ENCODE results near the gene AATF. TPM values are rescaled to one million over a fixed set of nuclear protein-coding genes. Genes with fewer than 3 reads are reported as not detected.
A peak's percentile ranks its signal among the peaks of the same experiment; 100 is the strongest.

The AATF gene
- total RNA-seq, 1 experiment from 2014 or later, result 186 TPM

DNA sequence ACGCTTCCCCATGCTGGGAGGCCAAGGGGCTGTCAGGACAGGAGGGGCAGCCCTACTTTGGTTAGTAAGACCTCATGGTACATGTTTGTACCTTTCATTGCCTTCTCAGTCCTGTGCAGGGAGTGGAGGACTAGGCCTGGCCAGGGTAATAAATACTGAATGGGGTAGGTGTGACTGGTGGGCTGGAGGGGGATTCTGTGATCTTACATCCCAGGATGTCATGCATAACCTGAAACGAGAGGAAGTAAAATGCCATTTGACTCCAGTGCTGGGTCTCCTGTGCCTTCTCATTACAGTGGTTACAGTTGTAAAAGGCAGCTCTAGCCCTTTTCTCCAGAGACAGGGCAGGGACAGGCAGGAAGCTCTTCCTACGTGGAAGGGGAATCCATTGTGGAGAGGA is 138.2 kb downstream of the AATF start:
- peak overlapping the region; percentile 34 for H3K27ac Mint-ChIP-seq (ENCODE audit: unreplicated experiment)
- H3K36me3 Mint-ChIP-seq (ENCODE audit: insufficient read depth, unreplicated experiment), result peaks cover 71% of the 10 kb centered on the region
- TF ChIP-seq, protein P1, sequence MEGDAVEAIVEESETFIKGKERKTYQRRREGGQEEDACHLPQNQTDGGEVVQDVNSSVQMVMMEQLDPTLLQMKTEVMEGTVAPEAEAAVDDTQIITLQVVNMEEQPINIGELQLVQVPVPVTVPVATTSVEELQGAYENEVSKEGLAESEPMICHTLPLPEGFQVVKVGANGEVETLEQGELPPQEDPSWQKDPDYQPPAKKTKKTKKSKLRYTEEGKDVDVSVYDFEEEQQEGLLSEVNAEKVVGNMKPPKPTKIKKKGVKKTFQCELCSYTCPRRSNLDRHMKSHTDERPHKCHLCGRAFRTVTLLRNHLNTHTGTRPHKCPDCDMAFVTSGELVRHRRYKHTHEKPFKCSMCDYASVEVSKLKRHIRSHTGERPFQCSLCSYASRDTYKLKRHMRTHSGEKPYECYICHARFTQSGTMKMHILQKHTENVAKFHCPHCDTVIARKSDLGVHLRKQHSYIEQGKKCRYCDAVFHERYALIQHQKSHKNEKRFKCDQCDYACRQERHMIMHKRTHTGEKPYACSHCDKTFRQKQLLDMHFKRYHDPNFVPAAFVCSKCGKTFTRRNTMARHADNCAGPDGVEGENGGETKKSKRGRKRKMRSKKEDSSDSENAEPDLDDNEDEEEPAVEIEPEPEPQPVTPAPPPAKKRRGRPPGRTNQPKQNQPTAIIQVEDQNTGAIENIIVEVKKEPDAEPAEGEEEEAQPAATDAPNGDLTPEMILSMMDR (IDR thresholded peaks at IDR 0.05; ENCODE audit: unreplicated experiment), result no peak
- no peaks in the 10 kb centered on the region for H3K9me3 Mint-ChIP-seq (ENCODE audit: low read depth, unreplicated experiment)
- peaks cover 31% of the 10 kb centered on the region for H3K4me1 Mint-ChIP-seq (ENCODE audit: low read depth, unreplicated experiment)
- CTCF ChIA-PET, result no interaction called here
- DNase-seq, result no peak
- no peak overlapping the region for H3K4me3 Mint-ChIP-seq (ENCODE audit: low read depth, unreplicated experiment)
- no peaks in the 10 kb centered on the region for H3K27me3 Mint-ChIP-seq (ENCODE audit: unreplicated experiment)
- BruUV-seq (replicated peaks), result no TSS peak
- intact Hi-C loops (cut with micrococcal nuclease; ENCODE audit: unreplicated experiment), result no loop called here

DNA sequence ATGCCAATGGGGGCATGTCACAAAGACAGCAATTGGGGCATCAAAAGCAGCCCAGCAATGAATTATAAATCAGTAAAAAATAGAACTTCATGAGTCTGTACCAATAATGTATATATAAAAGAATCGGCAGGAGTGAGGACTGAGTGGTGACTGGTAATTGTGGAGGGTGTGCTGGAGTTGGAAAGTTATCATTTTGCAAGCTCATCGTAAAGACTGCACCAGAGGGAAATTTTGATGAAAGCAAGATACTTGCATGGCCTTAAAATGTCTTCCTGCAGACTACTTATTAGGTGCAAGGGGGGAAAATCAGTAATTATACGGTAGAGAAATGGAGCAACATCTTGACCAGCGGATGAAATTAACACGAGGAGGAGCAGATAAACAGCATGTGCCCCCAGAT is 138.9 kb downstream of the AATF start:
- TF ChIP-seq, protein P1 (IDR thresholded peaks at IDR 0.05; ENCODE audit: unreplicated experiment), result no peak
- no peaks in the 10 kb centered on the region for H3K27me3 Mint-ChIP-seq (ENCODE audit: unreplicated experiment)
- H3K4me3 Mint-ChIP-seq (ENCODE audit: low read depth, unreplicated experiment), result no peak overlapping the region
- CTCF ChIA-PET, result interaction anchor here (1.0 to 1.1 kb wide), 3 partner anchors 123 to 1895 kb away, joined by 3 to 5 read pairs (median 3); no protein-coding TSS in a partner anchor
- H3K36me3 Mint-ChIP-seq (ENCODE audit: insufficient read depth, unreplicated experiment), result peaks cover 67% of the 10 kb centered on the region
- no peak for DNase-seq
- intact Hi-C loops (cut with micrococcal nuclease; ENCODE audit: unreplicated experiment), result no loop called here
- H3K4me1 Mint-ChIP-seq (ENCODE audit: low read depth, unreplicated experiment), result peaks cover 31% of the 10 kb centered on the region
- peak overlapping the region; percentile 46 for H3K27ac Mint-ChIP-seq (ENCODE audit: unreplicated experiment)
- no TSS peak for BruUV-seq (replicated peaks)
- no peaks in the 10 kb centered on the region for H3K9me3 Mint-ChIP-seq (ENCODE audit: low read depth, unreplicated experiment)

DNA sequence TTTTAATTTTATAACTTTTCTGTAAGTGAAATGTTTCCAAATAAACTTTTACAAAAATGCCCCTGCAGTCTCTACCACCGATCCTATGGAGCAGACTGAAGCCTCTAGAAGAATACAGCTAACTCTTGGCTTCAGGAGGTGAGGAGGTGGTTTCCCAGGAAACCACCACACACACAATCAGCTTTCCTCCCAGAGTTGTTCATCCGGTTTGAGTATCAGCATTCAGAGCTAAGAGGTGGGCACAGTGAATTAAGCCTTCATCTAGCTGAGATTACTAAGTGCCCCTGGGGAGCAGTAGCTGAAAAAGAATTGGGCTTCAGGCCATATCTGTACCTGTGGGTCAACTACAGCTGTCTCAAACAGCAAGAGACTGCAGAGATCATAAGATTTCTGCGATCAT is 139.7 kb downstream of the AATF start:
- intact Hi-C loops (cut with micrococcal nuclease; ENCODE audit: unreplicated experiment), result no loop called here
- Mint-ChIP-seq H3K4me3 (ENCODE audit: low read depth, unreplicated experiment) (no peak overlapping the region), H3K9me3 (ENCODE audit: low read depth, unreplicated experiment) (no peaks in the 10 kb centered on the region), H3K36me3 (ENCODE audit: insufficient read depth, unreplicated experiment) (peaks cover 70% of the 10 kb centered on the region), H3K4me1 (ENCODE audit: low read depth, unreplicated experiment) (peaks cover 31% of the 10 kb centered on the region), H3K27me3 (ENCODE audit: unreplicated experiment) (no peaks in the 10 kb centered on the region), H3K27ac (ENCODE audit: unreplicated experiment) (peak overlapping the region; percentile 46)
- TF ChIP-seq, protein P1 (IDR thresholded peaks at IDR 0.05; ENCODE audit: unreplicated experiment), result no peak
- DNase-seq, result peak; percentile 83
- no TSS peak for BruUV-seq (replicated peaks)
- CTCF ChIA-PET, result interaction anchor here (0.6 to 1.4 kb wide), 11 partner anchors 10 to 1895 kb away, joined by 3 to 14 read pairs (median 4); no protein-coding TSS in a partner anchor

DNA sequence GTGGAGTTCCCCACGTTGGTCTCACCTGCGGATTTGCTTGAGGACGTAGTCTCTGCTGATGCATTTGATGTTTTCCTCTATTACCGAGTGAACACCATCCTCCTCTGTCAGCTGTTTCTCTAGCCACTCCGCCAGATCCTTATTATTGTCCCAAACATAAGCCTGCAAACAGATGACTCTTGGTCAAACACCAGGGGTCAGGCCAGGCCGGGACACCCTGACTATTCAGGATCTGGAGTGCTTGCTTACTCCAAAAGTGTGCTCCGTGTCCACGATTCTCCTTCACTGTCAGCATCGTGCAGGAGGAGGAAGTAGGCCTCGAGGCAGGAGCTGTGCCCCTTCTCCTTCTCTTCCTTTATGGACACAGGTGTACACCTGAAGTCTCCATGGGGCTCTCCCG is 140.2 kb downstream of the AATF start:
- TF ChIP-seq, protein P1 (IDR thresholded peaks at IDR 0.05; ENCODE audit: unreplicated experiment), result no peak
- no peaks in the 10 kb centered on the region for H3K27me3 Mint-ChIP-seq (ENCODE audit: unreplicated experiment)
- CTCF ChIA-PET, result interaction anchor here (0.6 to 1.4 kb wide), 11 partner anchors 9 to 1894 kb away, joined by 3 to 14 read pairs (median 4); no protein-coding TSS in a partner anchor
- no peak overlapping the region for H3K27ac Mint-ChIP-seq (ENCODE audit: unreplicated experiment)
- H3K4me3 Mint-ChIP-seq (ENCODE audit: low read depth, unreplicated experiment), result no peak overlapping the region
- DNase-seq, result no peak
- BruUV-seq (replicated peaks), result no TSS peak
- intact Hi-C loops (cut with micrococcal nuclease; ENCODE audit: unreplicated experiment), result no loop called here
- H3K9me3 Mint-ChIP-seq (ENCODE audit: low read depth, unreplicated experiment), result no peaks in the 10 kb centered on the region
- H3K4me1 Mint-ChIP-seq (ENCODE audit: low read depth, unreplicated experiment), result peaks cover 31% of the 10 kb centered on the region
- peaks cover 67% of the 10 kb centered on the region for H3K36me3 Mint-ChIP-seq (ENCODE audit: insufficient read depth, unreplicated experiment)

Data from Calu3 (cell line).